HL-60 (cell line): ENCODE measurements around the gene NUS1.
"Not testable (repeated sequence)": the region's sequence is repeated elsewhere in the genome, so short reads cannot be mapped to it uniquely, and the experiment has no call there.

Source experiments
- CTCF ChIP-seq: IDR thresholded peaks from one replicate; pipeline ENCODE4 v1.5.1; 2011; ENCODE audit warnings: low read length, control low read depth, inconsistent platforms; ENCODE audit not compliant: insufficient read depth
- GABPA ChIP-seq: IDR thresholded peaks from 2 replicates; pipeline ENCODE4 v1.6.1; 2012; ENCODE audit warnings: low read depth
- POLR2AphosphoS5 ChIP-seq: IDR thresholded peaks from 2 replicates; pipeline ENCODE4 v1.6.1; 2012; ENCODE audit warnings: low read depth

GRCh38 chr6:117675658-117676301 lies 511 bp downstream of the NUS1 start:
- not testable (repeated sequence) for TF ChIP-seq CTCF, GABPA, POLR2AphosphoS5
